HG03575 (cell line): Measurements from ENCODE around the gene LAMA2.

Source experiments
- ATAC-seq: cut with Tn5 transposase; IDR thresholded peaks from one replicate; pipeline ENCODE4 v1.9.1; 2021; ENCODE audit not compliant: unreplicated experiment, insufficient number of reproducible peaks, low FRiP score; ENCODE audit errors: extremely low read depth

The LAMA2 gene

DNA sequence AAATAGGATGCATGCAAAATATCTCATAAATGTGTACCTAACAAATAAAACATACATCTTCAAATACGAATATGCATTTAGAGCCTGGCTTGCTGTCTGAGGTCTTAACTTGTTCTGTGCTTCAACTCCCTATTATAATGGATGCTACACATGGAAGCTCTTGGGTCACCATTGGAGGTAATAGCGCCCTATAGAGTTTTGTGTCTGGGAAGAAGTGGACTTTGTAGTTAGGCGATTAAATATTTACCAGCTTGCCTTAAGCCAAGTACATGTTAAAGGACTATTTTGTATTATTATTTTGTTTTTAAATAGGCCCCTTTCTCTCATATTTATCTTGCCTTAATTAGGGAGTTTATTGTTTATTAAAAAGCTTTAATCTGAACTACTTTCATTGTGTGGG is 107.4 kb downstream of the LAMA2 start:
- no peak for ATAC-seq

DNA sequence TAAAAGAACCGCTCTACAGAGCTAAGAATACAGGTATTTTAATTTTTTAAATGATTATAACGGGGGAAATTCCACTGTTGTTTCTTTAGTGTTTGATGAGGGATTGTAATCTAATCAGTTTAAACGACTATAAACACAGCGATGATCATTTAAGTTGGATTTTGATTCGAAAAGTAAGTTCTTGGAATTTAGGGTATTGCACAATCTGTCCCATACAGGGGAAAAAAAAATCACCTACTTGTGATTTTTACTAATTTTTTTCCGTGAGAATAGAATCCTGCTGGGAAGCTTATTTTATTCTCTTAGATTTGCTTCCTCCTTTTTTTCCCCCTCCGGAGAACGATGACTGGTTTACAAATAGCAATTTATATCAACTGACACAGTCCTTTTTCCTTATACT is 108.0 kb downstream of the LAMA2 start:
- ATAC-seq: no peak

DNA sequence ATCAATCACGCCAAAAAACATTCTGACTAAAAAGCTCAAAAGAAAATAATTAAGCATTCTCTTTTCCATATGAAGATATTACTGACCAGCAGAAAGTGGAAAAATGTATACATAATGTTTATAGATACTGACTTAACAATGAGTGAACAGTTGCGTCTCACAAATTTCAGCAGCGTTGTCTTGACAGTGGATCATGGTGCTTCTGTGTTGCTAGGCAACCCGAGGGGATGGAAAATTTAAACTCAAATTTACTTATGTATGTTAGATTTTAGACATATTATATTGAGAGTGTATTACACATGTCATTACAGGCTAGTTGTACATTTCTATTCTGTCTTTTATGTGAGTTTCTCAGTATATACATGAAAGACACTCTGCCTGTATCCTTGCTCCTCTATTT is 110.2 kb downstream of the LAMA2 start:
- no peak for ATAC-seq

DNA sequence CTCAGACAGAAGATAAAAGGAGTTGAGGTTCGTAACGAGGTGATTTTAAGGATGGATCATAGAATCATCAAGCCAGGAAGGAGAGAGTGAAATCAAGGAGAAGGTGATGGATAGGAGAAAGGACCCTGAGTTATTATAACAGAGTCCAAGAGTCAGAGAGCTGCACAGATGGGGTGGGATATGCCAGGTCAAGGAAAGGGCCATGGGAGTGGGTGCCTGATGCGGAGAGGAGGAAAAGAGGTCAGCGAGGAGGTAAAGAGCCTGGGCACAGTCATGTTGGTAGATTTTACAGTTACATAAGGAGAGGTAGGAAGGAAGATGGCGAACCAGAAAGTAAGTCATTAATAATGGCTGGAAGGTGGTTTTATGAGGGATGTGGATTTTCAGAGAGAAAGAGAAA is 114.9 kb downstream of the LAMA2 start:
- no peak for ATAC-seq

DNA sequence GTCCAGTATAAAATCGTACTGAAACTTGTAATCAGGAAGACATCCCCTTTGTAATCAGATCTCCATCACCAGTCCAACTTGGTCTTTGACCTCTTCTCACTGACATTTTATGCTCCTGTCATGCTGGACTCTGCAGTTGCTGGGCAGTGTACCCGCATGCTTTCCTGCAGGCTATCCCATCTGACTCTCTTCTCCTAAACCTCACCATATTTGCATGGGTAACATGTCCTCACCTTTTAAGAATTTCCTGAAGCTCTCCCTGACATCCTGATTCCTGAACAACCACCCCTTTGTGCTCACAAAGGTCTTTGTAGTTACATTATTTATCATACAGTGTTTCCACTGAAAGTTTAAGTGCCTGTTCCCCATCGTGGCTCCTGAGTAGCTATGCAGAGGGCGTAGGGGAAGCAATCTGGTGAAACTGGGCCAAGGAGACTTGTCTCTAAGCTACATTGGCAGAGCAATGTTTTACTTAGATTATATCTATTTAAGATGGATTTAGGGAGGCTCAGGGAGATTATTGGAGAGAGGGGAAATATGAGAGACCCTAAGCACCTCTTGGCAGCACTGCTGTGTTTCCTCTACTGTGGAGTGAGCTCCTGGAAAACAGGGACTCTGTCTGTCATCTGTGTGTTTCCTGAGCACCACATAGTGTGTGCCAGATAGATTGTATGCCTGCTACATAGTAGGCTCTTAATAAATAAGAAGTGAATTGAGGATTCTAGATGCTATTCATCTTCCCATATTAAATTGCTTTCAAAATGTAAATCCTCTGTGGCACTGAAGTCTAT is 124.0 kb downstream of the LAMA2 start:
- ATAC-seq: no peak

DNA sequence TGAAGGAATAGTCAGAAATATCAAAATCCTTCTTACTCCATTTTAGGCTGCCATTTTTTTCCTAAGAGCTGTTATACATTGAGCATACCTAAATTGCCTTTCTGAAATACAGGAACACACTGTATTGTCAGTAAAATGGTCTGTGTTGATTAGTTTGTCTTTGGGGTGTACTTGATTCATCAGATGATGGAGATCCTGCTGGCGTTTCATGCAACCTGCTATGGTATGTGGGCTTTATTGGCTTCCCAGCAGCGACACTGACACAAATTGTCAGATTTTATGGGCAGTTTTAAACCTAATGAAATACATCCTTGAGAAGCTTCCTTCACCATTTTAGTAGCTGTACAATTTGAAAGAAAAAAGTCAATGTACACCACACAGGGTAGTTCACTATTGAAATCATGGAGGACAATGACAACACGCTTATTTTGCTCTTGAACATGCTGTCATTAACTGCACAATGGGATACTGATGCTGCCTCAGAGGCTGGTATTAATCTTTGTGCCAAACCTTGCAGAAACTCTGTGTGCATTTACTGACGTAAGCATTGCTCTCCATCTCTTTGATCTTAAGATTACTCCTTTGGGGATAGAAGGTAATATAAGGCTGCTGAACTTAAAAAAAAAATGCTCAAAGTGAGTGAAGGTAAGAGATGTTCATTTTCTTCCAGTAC is 124.9 kb downstream of the LAMA2 start:
- no peak for ATAC-seq

DNA sequence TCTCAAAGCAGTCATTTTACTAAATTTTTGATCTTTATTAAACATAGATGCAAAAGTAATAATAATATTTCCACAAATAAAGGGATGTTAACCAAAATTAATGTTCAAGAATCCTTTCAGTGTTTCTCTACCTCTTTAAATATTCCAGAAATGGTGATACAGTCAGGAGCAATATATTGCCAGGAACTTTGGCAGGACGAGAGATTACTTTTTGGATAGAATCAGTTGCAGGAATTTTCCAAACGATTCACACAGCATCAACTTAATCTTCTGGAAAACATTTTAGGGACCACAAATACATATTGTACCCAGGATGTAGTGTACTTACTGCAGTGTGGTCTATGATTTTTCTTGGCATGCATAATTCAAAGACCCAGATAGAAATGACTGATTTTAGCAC is 125.7 kb downstream of the LAMA2 start:
- no peak for ATAC-seq

DNA sequence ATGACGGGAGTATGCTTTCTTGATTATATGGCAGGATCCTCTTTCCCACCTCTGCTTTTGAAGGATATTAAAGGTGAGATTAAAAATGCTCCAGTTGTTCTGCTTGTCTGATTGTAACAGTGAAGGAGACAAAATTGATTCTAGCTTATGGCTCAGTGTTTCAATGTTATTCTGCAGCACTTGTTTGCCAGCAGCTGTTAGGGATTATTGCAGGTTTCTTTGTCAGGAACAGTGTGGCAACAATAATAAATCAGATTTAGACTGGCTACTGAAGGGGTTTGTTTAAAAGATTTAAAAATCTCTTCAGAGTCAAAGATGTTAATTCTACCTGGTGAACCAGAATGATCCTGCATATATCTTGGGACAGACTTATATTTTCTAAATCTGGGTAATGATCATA is 126.9 kb downstream of the LAMA2 start:
- no peak for ATAC-seq

DNA sequence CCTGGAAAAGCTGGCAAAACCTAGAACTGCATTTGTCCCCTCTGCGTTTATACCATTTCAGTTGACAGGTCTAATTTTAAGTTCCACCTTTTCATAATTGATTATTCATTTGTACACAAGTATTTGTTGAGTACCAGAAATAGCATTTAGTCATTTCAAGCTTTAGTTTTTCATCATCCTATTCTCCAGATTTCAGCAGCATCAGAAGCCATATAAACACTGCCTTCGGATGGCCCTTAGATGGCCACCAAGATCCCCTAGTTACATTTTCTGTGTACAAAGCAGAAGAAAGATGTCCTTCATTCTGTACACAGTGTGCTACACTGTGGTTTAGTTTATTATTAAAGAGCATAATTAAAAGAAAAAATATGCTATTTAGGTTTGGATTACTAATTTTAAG is 131.4 kb downstream of the LAMA2 start:
- ATAC-seq: no peak

DNA sequence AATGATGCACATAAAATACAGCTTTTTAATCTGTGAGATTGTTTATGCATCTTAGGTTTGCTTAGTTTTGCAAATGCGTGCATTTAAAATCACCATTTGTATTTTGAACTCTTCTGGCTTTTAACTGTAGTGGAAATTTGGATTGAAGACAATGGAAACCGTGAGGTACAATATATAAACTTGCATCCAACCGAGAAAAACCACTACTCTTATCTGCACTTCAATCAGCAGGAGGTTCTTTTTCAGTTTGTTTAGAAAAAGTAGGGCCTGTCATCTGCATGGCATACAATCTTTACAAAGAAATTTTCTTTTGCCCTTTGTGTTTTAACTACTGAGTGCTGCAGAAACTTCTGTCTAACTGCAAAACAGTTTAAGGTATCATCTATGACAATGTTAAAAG is 132.8 kb downstream of the LAMA2 start:
- no peak for ATAC-seq

DNA sequence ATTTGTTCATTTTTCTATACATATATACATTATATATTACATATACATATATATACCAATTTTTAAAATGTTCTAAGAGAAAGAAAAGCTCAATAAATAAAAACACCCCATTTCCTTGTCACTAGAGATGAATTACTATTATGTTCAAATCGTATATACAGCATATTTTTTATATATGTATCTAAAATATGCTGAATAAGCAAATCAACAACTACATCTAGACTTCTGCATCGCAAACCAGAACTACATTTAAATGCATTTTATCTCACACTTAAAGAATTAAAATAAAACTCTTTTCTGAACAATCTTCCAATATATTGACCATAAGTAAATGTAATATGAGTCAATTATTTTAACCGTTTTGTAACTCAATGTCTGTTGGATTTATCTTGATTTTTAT is 133.9 kb downstream of the LAMA2 start:
- ATAC-seq: no peak

DNA sequence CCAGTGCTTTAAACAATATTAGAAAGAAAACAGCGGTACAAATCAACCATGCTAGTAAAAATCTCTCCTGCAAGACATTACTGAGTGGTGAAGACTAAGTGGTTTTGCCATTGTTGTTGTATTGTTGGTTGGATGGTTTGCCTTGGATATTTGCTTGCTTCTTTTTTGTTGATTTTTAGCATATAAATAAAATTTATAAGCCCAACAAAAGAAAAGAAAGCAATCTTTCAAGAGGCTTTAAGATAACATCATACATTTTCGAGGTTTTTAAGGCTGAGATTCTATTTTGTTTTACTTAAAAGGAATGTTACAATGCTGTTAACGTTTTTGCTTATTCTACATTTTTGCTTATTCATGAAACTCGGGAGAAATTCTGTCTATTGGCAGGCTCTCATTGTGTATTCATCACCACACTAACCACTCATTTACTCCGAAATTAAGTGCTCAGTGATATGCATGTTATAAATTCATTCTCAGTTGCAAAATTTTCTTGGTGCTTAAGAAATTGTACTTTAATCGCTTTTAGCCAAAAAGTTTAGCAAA is 139.1 kb downstream of the LAMA2 start:
- ATAC-seq: no peak

DNA sequence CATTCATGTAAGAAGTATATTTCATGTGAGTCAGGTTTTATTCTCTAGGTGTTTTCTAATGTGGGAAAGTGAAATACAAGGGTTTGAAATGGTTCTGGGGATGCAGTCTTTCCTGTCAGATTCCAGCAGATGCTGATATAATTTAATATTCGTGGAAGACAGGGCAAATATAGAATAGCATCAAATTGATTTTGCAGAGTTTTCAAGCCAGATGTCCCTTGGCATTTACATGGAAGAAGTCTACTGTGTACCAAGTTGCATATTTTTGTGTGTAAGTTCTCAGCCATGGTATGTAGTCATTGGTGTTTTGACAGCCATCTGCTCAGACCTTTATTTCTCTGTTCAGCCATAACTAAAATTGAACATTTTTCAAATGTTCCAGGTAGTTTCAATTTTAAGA is 143.7 kb downstream of the LAMA2 start:
- no peak for ATAC-seq

DNA sequence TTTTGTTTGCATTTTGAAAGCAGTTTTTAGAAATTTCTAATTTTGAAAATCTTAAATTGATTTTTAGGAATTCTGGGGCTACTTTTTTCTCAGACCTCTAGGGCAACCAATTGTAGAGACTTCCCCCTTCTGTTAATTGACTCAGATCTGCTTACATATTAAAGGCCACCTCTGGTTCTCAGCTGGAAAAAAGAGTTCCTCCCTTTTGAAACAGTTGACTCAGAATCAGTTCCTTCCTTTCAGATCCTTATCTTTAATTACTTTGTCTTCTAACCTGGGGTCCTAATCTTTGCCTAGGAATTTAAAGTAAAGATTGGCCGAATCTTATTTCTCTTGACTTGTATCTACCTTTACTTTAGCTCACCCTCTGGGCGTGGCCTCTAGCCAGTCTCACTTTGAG is 146.8 kb downstream of the LAMA2 start:
- ATAC-seq: no peak

DNA sequence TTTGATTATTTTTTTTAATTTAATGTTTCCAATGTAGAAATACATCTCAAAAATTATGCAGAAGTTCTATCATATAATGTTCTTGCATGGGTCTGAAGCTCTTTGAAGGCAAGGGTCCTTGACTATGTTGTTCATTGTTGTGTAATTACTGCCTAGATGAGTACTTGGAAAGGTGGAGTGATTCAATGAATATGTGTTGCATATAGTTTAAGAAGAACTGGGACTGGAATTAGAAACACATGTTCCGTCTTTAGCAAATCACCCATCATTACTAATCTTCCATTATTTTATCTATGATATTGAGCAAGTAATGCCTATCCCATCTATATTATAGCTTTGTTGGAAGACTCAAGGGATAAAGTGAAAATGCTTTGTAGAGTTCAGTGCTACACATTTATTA is 147.3 kb downstream of the LAMA2 start:
- no peak for ATAC-seq

DNA sequence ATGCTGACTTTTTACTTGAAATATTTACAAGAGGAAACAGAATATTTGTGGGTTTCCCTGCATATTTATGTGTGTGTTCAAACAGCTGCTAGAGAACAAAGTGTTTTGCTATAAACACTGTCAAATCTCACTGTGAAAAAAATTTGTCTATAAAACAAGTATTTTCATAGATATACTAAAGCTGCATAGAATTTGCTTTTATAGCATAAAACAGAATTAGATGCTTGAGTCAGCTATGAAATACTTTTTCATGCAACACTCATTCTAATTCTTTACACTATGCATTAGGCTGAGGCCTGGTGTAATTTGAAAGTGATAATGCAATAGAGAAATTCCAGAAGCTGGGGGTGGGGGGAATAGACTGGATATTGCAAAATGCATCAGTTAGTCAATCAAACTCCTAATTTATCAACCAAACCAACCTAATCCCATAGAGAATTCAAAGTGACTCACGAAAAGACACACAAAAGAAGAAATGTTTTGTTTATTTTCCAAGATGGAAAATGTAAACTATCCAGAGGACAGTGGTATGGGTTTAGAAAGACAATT is 148.2 kb downstream of the LAMA2 start:
- no peak for ATAC-seq

DNA sequence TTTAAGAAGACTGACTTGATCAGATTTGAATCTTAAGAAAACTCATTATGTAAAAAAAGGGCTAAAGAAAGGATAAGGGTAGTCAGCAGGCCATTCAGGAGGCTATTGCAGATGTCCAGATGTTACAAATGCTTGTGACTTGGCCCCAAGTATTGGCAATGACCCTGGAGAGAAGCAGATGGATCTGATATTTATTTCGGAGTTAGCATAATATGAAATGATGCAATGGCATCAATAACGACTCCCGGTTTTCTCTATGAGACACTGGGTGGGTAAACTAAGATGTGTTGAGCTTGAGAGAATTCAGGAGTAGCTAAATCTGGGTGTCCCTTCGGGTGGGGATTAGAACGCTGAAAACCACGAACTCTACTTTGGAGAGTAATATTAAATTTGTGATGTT is 149.7 kb downstream of the LAMA2 start:
- ATAC-seq: no peak

DNA sequence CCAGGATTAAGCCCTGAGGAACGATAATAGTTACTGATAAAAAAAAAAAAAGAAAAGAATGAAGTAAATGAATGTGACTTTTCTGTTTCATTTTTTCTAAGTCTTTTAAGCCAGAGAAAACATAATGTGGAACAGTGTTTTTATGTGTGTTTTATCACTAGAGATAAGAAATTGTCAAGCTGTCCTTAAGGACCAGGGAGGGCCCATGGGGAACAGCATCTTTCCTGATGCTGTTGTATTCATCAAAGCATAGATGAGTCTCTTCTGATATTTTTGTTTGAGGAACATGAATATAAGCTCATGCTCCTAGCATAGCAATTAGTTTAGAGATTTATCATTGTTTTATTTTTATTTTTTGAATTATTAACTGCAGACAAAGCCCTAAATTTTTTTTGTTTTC is 150.2 kb downstream of the LAMA2 start:
- ATAC-seq: no peak

DNA sequence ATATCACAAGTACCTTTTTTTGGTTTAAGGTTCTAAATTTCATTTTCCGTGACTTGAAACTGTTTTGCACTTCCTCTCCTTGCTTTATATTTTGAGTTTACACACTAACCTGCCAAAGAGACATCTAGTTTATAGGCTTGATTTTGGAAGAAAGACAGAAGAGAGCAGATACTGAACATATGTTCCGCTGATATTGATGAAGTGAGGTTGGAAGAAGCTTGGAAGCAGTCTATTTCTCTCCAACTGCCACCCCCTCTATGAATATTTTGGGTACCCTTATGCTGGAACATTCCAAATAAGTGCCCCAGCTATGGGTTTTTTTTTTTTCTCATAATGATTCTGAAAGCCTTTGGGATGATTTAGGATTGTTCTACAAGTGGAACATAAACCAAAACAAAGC is 150.6 kb downstream of the LAMA2 start:
- no peak for ATAC-seq

DNA sequence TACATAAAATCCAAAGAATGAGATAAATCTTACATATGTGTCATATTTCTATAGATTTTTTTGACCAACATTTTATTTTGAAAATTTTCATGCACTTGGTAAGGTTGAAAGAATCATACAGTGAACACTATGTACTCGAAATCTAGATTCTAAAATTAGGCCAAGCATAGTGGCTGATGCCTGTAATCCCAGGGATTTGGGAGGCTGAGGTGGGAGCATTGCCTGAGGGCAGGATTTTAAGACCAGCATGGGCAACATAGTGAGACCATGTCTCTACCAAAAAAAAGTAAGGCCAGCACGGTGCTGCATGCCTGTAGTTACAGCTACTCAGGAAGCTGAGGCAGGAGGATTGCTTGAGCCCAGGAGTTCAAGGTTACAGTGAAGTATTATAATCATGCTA is 158.6 kb downstream of the LAMA2 start:
- ATAC-seq: no peak
